Astrocyte (in vitro differentiated cells and primary cell): Measurements from ENCODE around the gene GCK. TPM values are rescaled to one million over a fixed set of nuclear protein-coding genes. Genes with fewer than 3 reads are reported as not detected.

ENCODE experiments used
- DNase-seq: peaks from one replicate; pipeline ENCODE4 v3.0.0-alpha.2; 2010; ENCODE audit warnings: low read depth
- FAIRE-seq: peaks from 2 replicates; lab custom pipeline; 2011; peaks lifted over from hg19 to GRCh38; lab: Jason Lieb, UNC
- H2AFZ ChIP-seq: 2 replicates; pipeline ENCODE4 v1.6.0; 2012; ENCODE audit warnings: low read depth, low read length, inconsistent platforms
- H3K27ac ChIP-seq: 2 replicates; pipeline ENCODE4 v1.5.1; 2011; ENCODE audit warnings: low read depth, low read length, inconsistent platforms
- H3K27me3 ChIP-seq: 2 replicates; pipeline ENCODE4 v1.6.0; 2011; ENCODE audit warnings: low read length, inconsistent platforms; ENCODE audit not compliant: insufficient read depth
- H3K36me3 ChIP-seq: 2 replicates; pipeline ENCODE4 v1.5.1; 2011; ENCODE audit warnings: low read length, inconsistent platforms; ENCODE audit not compliant: insufficient read depth
- H3K4me1 ChIP-seq: 2 replicates; pipeline ENCODE4 v1.5.1; 2011; ENCODE audit warnings: low read length, inconsistent platforms; ENCODE audit not compliant: insufficient read depth
- H3K4me2 ChIP-seq: 2 replicates; pipeline ENCODE4 v1.6.0; 2012; ENCODE audit warnings: low read length, inconsistent platforms
- H3K4me3 ChIP-seq: 2 replicates; pipeline ENCODE4 v1.5.1; 2011; ENCODE audit warnings: low read depth, mild to moderate bottlenecking, low read length, inconsistent platforms; ENCODE audit not compliant: insufficient read depth
- H3K79me2 ChIP-seq: 2 replicates; pipeline ENCODE4 v1.6.0; 2012; ENCODE audit warnings: mild to moderate bottlenecking, low read length, inconsistent platforms; ENCODE audit not compliant: insufficient read depth
- H3K9ac ChIP-seq: 2 replicates; pipeline ENCODE4 v1.6.0; 2012; ENCODE audit warnings: mild to moderate bottlenecking, low read length, inconsistent platforms
- H3K9me3 ChIP-seq: 2 replicates; pipeline ENCODE4 v1.5.1; 2012; ENCODE audit warnings: low read depth, mild to moderate bottlenecking, low read length, inconsistent platforms; ENCODE audit not compliant: insufficient read depth
- H4K20me1 ChIP-seq: 2 replicates; pipeline ENCODE4 v1.6.0; 2012; ENCODE audit warnings: low read length, inconsistent platforms; ENCODE audit not compliant: insufficient read depth
- H3K27ac Mint-ChIP-seq: one replicate; pipeline ENCODE4 v1.8.0; 2021; ENCODE audit warnings: mild to moderate bottlenecking, mixed read lengths; ENCODE audit not compliant: unreplicated experiment
- H3K27me3 Mint-ChIP-seq: one replicate; pipeline ENCODE4 v1.8.0; 2021; ENCODE audit warnings: low read depth, mixed read lengths; ENCODE audit not compliant: unreplicated experiment
- H3K36me3 Mint-ChIP-seq: one replicate; pipeline ENCODE4 v1.8.0; 2021; ENCODE audit warnings: low read depth, mixed read lengths; ENCODE audit not compliant: unreplicated experiment
- H3K4me1 Mint-ChIP-seq: one replicate; pipeline ENCODE4 v1.8.0; 2021; ENCODE audit warnings: low read depth, mixed read lengths; ENCODE audit not compliant: unreplicated experiment
- H3K4me3 Mint-ChIP-seq: one replicate; pipeline ENCODE4 v1.8.0; 2021; ENCODE audit warnings: mild to moderate bottlenecking, moderate library complexity, mixed read lengths; ENCODE audit not compliant: unreplicated experiment
- H3K9me3 Mint-ChIP-seq: one replicate; pipeline ENCODE4 v1.8.0; 2021; ENCODE audit warnings: mild to moderate bottlenecking, mixed read lengths; ENCODE audit not compliant: unreplicated experiment
- CTCF ChIP-seq: IDR thresholded peaks from 2 replicates; pipeline ENCODE4 v1.5.1; 2011; ENCODE audit warnings: low read depth, mild to moderate bottlenecking, inconsistent platforms, low read length, moderate library complexity; ENCODE audit not compliant: insufficient read depth
- EZH2 ChIP-seq: IDR thresholded peaks from 2 replicates; pipeline ENCODE4 v1.6.1; 2012; ENCODE audit warnings: mild to moderate bottlenecking, low read length, inconsistent platforms; ENCODE audit not compliant: insufficient read depth
- total RNA-seq: library from RNA; stranded (reverse); gene quantifications from 2 replicates; pipeline ENCODE4 v1.2.1, GENCODE V29; 2021

GCK gene
- total RNA-seq, 1 donor from 2014 or later: not detected

DNA sequence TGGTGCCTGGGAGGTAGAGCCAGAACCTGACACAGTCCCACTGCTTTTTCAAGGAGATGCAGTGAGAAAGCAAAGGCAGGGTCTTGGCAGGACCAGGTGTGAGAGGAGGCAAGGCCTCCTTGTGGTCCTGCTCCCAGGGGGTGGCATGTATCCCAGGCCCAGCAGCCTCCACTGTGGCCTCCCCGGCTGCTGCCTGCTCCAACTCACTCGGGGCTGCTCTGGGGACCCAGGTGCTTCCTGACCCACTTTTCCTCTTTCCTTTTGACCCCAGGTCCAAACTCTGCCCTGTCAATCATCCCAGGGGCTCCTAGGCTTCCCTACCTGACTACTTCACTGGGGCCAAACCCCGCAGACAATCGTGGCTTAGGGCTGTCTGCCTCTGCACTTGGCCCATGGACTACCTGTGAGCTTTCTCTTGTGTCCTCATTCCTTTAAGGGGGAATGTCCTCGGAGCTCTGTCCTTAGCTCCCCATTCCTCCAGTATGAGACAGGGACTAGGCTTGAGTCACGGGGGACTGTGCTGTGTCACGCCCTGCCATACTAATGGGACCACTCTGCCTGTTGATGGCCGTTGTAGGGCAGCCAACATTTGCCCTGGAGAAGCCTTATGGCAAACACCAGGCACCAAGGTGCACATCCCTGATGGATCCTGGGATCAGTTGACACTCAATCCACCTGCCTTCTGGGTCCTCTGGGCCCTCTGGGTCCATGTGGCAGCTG lies 86.2 kb downstream of the GCK start:
- FAIRE-seq (no peak), DNase-seq (no peak)
- peaks cover 34% of the 10 kb centered on the region for H3K4me1 Mint-ChIP-seq

GRCh38 chr7:44101966-44102845 lies 87.0 kb downstream of the GCK start:
- Mint-ChIP-seq H3K4me3 (peak overlapping the region; percentile 17), H3K27ac (peak overlapping the region; percentile 81), H3K27me3 (no peaks in the 10 kb centered on the region), H3K9me3 (no peaks in the 10 kb centered on the region), H3K4me1 (peaks cover 34% of the 10 kb centered on the region), H3K36me3 (peaks cover 6% of the 10 kb centered on the region)
- Histone ChIP-seq H2AFZ (peak overlapping the region; percentile 22), H3K27ac (no peak overlapping the region), H4K20me1 (peaks cover 19% of the 10 kb centered on the region), H3K9me3 (no peaks in the 10 kb centered on the region), H3K9ac (no peak overlapping the region), H3K36me3 (no peaks in the 10 kb centered on the region), H3K4me3 (no peak overlapping the region), H3K79me2 (peaks cover 15% of the 10 kb centered on the region), H3K4me2 (no peak overlapping the region), H3K27me3 (no peaks in the 10 kb centered on the region), H3K4me1 (peaks cover 29% of the 10 kb centered on the region)
- FAIRE-seq (no peak), DNase-seq (peak; percentile 53)
- TF ChIP-seq CTCF: no peak
- no peak for TF ChIP-seq EZH2

More for the DNA sequence above, 86.2 kb downstream of the GCK start:
- Histone ChIP-seq H3K4me3 (no peak overlapping the region), H2AFZ (peak overlapping the region; percentile 22), H3K27me3 (no peaks in the 10 kb centered on the region), H4K20me1 (peaks cover 24% of the 10 kb centered on the region), H3K9ac (no peak overlapping the region), H3K36me3 (no peaks in the 10 kb centered on the region), H3K9me3 (no peaks in the 10 kb centered on the region), H3K27ac (no peak overlapping the region), H3K4me1 (peaks cover 29% of the 10 kb centered on the region), H3K79me2 (peaks cover 15% of the 10 kb centered on the region), H3K4me2 (no peak overlapping the region)
- Mint-ChIP-seq H3K27me3 (no peaks in the 10 kb centered on the region), H3K9me3 (no peaks in the 10 kb centered on the region), H3K36me3 (peaks cover 6% of the 10 kb centered on the region), H3K27ac (peak overlapping the region; percentile 81), H3K4me3 (peak overlapping the region; percentile 66)
- TF ChIP-seq EZH2: no peak
- TF ChIP-seq CTCF: no peak
